Stimulated activated CD4-positive, alpha-beta T cell treated with anti-CD3 and anti-CD28 coated beads, Interleukin-1b, Interleukin-23, amount 100 ng/mL, for 24 hours (primary cell): ENCODE measurements around the gene EREG.

ENCODE experiments used
- DNase-seq, 4 experiments: peaks; one replicate each; pipeline ENCODE4 v3.0.0-alpha.2; 2020; ENCODE audit warnings: low read depth in 4 of 4, low spot score in 1 of 4

Gene EREG

DNA sequence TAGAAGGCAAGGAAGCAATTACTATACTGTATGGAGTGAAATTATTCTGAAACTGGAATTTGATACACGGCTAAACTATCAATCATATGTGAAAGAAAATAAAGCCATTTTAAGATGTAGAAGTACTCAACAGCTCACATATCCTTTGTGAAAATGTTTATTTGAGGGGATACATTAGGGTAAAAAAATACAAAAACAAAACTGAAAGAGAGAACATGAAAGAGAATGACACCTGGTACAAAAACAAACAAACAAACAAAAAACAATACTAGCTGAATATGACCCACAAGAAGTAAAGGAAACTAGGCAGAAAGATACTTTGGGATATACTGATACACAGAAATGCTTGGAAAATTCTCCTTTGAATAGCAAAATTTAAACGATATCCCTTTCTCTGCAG lies 59.2 kb downstream of the EREG start:
- no peak for DNase-seq

GRCh38 chr4:74426101-74426500 lies 61.2 kb downstream of the EREG start:
- DNase-seq: no peak

GRCh38 chr4:74428276-74428675 lies 63.3 kb downstream of the EREG start:
- no peak for DNase-seq

DNA sequence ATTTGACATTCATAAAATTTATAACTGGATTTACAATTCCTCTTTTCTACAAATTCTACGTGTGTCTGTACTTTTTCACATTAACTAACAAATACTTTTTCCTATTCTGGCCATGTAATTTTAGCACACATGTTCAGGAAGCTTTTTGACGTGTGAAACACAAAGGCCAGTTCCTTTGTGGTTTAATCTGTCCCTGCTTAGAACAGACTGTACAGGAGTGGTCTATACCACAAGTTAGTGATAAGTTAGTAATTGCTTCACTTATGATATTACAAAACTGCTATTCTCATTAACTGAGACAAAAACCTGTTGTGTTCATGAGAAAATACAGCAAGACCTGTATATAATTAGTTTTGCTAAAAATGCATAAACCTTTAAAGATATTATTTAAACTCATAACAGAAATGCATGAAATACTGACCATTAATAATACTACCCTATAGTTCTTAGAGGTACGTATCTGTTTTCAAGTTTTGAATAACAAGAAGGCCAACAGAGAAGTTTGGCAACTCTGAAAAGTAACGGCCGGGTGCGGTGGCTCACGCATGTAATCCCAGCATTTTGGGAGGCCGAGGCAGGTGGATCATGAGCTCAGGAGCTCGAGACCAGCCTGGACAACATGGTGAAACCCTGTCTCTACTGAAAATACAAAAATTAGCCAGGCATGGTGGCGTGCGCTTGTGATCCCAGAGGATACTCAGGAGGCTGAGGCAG lies 66.3 kb downstream of the EREG start:
- no peak for DNase-seq

DNA sequence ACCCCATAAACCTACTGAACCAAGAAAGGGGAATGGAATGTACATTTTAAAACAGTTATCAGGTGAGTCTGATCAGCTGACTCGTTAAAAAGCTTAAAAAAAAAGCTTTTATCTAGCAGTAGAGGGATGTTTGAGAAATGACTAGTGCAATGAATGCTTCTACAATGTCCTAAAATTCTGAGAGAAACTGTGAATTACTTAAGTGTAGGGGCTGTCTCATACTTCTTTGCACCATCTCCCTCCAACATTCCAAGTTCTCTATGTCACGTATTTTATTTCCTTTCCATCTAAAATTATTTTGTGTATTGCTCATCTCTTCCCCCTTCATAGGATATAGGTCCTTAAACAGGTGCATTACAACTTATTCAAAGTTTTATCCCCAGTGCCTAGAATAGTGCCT lies 68.1 kb downstream of the EREG start:
- DNase-seq: no peak

GRCh38 chr4:74433541-74434172 lies 68.7 kb downstream of the EREG start:
- DNase-seq: no peak

DNA sequence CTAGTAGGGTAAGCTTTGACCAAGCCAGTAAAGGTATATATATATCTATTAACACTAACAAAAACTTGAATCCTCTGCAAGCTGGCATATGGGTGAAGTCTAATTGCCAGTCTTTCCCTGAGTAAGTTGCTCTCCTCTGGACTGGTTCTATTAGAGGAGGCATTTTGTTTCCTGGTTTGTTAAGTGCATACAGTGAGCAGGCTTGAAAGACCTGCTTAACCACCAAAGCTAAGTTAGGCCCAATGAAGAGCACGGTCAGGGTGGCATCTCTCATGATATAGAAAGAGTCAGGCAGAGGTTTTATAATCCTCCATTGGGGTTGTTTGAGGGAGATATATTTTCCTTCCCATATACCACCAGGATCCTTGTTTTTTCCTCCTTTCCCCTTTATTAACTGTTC lies 70.4 kb downstream of the EREG start:
- DNase-seq: no peak

DNA sequence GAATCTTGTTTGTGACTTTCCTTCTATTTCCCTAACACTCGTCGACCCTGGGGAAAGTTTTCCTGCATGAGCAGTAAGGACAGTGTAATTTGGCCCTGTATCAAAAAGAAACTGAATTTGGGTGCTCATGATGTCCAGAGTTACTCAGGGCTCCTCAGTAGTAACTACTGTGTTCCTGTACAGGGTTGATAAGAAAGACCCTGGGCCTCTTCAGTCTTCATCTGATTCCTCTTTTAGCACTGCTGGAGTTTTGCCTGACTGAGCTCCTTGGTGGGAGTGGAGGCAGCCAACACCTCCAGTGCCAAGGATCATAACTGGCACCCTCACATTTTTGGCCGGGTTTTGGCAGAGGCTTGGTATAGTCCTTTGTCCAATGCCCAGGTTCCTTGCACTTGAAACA lies 72.9 kb downstream of the EREG start:
- DNase-seq: no peak
